ENCODE data around the gene CYB5D1. TPM values are rescaled to one million over a fixed set of nuclear protein-coding genes. Genes with fewer than 3 reads are reported as not detected.

The CYB5D1 gene
- total RNA-seq, 6 donors from 2014 or later, result 5.2 to 12.4 (median 7.3) TPM

DNA sequence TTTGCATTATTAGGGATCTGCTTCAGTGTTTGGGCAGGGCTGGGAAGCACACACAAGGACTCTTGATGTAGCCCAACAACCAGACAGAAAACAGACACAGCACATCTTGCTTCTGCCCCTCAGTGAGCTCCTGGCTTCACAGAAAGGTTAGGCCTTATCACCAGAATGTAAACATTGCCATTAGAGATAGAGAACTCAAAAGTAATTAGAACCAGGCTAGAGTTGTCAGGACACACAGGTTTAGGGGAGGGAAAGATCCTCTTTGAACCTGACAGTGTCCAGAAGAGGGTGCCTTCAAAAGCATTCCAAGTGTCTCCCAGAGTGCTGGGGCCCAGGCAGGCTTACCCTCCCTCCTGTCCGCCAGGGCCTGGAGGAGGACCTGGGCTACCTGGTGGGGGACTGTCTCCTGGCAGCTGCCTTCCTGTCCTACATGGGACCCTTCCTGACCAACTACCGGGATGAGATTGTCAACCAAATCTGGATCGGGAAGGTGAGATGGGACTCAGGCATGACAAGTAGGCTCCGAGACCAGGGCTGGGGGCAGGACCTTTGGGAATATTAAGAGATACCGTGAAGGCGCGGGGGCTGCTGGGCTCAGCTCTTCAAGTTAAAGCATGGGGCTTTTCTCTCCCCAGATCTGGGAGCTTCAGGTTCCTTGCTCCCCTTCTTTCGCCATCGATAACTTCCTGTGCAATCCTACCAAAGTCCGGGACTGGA, 40.7 kb upstream of the CYB5D1 start:
- ATAC-seq (ENCODE audit: low FRiP score in 2 of 2) (no peak), DNase-seq (no peak)
- Histone ChIP-seq H3K27me3 (no peaks in the 10 kb centered on the region), H3K36me3 (no peaks in the 10 kb centered on the region), H3K27ac (no peak overlapping the region), H3K4me3 (no peak overlapping the region), H3K9me3 (no peaks in the 10 kb centered on the region), H3K4me1 (no peaks in the 10 kb centered on the region)
- TF ChIP-seq POLR2A (IDR thresholded peaks at IDR 0.05), result no peak
- WGBS, 2 donors, result 59 to 77% methylated on average over 9 to 10 of the region's 10 CpGs

DNA sequence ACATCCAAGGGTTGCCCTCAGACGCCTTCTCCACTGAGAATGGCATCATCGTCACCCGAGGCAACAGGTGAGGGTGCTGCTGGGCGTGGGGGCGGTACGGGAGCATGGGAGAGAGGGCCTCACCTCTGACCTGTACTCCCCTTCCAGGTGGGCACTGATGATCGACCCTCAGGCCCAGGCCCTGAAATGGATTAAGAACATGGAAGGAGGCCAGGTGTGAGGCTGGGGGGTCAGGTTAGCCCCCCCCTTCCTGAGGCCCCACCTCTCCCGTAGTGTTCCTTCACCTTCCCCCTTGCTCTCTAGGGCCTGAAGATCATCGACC, 40.2 kb upstream of the CYB5D1 start:
- no peaks in the 10 kb centered on the region for H3K4me1 ChIP-seq
- no peaks in the 10 kb centered on the region for H3K27me3 ChIP-seq
- no peaks in the 10 kb centered on the region for H3K9me3 ChIP-seq
- H3K27ac ChIP-seq, result no peak overlapping the region
- 88 to 89% methylated on average over 6 to 9 of the region's 9 CpGs for WGBS, 2 donors
- peak in 1 of 2 donors; percentile 53 for DNase-seq
- ATAC-seq (ENCODE audit: low FRiP score in 2 of 2), result no peak
- TF ChIP-seq, protein P1, sequence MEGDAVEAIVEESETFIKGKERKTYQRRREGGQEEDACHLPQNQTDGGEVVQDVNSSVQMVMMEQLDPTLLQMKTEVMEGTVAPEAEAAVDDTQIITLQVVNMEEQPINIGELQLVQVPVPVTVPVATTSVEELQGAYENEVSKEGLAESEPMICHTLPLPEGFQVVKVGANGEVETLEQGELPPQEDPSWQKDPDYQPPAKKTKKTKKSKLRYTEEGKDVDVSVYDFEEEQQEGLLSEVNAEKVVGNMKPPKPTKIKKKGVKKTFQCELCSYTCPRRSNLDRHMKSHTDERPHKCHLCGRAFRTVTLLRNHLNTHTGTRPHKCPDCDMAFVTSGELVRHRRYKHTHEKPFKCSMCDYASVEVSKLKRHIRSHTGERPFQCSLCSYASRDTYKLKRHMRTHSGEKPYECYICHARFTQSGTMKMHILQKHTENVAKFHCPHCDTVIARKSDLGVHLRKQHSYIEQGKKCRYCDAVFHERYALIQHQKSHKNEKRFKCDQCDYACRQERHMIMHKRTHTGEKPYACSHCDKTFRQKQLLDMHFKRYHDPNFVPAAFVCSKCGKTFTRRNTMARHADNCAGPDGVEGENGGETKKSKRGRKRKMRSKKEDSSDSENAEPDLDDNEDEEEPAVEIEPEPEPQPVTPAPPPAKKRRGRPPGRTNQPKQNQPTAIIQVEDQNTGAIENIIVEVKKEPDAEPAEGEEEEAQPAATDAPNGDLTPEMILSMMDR (IDR thresholded peaks at IDR 0.05), result no peak
- TF ChIP-seq EP300 (IDR thresholded peaks at IDR 0.05), result no peak
- no peak for TF ChIP-seq POLR2AphosphoS5 (IDR thresholded peaks at IDR 0.05)
- TF ChIP-seq POLR2A (IDR thresholded peaks at IDR 0.05), result no peak
- no peaks in the 10 kb centered on the region for H3K36me3 ChIP-seq
- H3K4me3 ChIP-seq, result no peak overlapping the region

DNA sequence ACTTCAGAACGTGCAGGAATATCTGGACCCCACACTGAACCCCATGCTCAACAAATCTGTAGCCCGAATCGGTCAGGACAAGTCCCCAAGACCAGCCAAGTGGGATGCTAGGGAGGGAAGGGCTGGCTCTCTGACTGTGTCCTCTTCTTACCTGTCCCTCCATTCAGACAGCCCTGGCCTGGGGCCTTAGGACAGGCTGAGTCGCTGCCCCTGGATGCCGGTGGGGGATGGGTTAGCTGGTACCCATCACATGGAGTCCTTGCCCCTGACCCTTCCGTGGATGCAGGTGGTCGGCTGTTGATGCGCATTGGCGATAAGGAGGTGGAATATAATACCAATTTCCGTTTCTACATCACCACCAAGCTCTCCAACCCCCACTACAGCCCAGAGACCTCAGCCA, 39.8 kb upstream of the CYB5D1 start:
- ATAC-seq (ENCODE audit: low FRiP score in 2 of 2) (no peak), DNase-seq (no peak)
- no peaks in the 10 kb centered on the region for H3K9me3 ChIP-seq
- no peaks in the 10 kb centered on the region for H3K4me1 ChIP-seq
- no peak overlapping the region for H3K4me3 ChIP-seq
- no peaks in the 10 kb centered on the region for H3K36me3 ChIP-seq
- 87 to 100% methylated on average over 3 to 10 of the region's 10 CpGs for WGBS, 2 donors
- H3K27ac ChIP-seq, result no peak overlapping the region
- H3K27me3 ChIP-seq, result no peaks in the 10 kb centered on the region
- no peak for TF ChIP-seq POLR2AphosphoS5 (IDR thresholded peaks at IDR 0.05)
- TF ChIP-seq POLR2A (IDR thresholded peaks at IDR 0.05), result no peak
- TF ChIP-seq EP300 (IDR thresholded peaks at IDR 0.05), result no peak
- TF ChIP-seq, protein P1 (IDR thresholded peaks at IDR 0.05), result no peak

DNA sequence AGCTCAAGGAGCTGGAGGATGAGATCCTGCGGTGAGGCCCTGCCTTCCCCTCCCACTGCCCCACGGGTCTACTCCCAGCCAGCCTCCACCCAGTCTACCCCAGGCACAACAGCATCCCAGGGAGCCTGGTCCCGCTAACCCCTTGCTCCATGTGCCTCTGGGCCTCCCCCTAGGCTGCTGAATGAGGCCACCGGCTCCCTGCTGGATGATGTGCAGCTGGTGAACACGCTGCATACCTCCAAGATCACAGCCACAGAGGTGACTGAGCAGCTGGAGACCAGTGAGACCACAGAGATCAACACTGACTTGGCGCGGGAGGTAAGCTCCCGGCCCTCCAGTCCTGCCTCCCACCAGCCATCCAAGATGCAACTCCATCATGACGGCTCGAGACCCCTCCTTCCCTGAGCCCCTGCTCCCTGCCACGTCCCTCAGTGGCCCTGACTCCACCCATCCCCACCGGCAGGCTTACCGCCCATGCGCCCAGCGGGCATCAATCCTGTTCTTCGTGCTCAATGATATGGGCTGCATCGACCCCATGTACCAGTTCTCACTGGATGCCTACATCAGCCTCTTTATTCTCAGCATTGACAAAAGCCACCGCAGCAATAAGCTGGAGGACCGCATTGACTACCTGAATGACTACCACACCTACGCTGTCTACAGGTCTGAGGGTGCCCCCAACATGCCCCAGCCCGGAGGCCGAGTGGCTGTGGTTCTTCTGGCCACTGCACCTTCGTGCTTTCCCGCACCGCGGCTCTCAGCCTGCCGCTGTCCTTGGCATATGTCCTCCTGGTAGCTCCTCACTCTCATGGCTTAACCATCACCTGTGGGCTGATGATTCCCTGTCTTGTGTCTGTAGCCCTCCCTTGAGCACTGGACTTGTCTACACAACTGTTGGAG, 38.8 kb upstream of the CYB5D1 start:
- ATAC-seq (ENCODE audit: low FRiP score in 2 of 2) (no peak), DNase-seq (peak in 1 of 2 donors; percentile 62)
- H3K9me3 ChIP-seq, result no peaks in the 10 kb centered on the region
- WGBS, 2 donors, result 85 to 90% methylated on average over 27 of the region's 27 CpGs
- TF ChIP-seq, protein P1 (IDR thresholded peaks at IDR 0.05), result no peak
- TF ChIP-seq POLR2A (IDR thresholded peaks at IDR 0.05) (no peak), EP300 (IDR thresholded peaks at IDR 0.05) (no peak), POLR2AphosphoS5 (IDR thresholded peaks at IDR 0.05) (no peak)
- H3K4me1 ChIP-seq, result no peaks in the 10 kb centered on the region
- H3K4me3 ChIP-seq, result no peak overlapping the region
- no peaks in the 10 kb centered on the region for H3K27me3 ChIP-seq
- no peaks in the 10 kb centered on the region for H3K36me3 ChIP-seq
- H3K27ac ChIP-seq, result no peak overlapping the region

DNA sequence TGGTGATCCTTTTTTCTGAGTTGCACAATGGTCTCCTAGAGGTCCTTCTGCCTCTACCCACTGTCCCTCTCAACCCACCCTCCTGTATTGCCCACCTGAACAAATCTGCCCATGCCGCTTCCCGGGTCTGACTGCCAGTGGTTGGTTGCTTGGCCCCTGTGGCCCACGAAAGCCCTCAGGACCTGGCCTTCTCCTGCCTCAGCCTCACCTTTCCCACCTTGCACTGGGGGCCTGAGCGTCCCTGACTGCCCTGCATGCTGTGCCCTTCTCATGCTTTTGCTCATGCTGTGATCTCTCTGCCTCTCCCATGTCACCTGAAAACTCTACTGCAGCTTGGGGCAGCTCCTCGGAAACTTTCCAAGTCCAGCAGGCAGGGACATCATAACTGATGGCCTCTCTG, 37.6 kb upstream of the CYB5D1 start:
- Histone ChIP-seq H3K27me3 (no peaks in the 10 kb centered on the region), H3K4me1 (no peaks in the 10 kb centered on the region), H3K36me3 (no peaks in the 10 kb centered on the region), H3K9me3 (no peaks in the 10 kb centered on the region), H3K4me3 (no peak overlapping the region), H3K27ac (no peak overlapping the region)
- TF ChIP-seq POLR2AphosphoS5 (IDR thresholded peaks at IDR 0.05), result no peak
- no peak for TF ChIP-seq POLR2A (IDR thresholded peaks at IDR 0.05)
- no peak for TF ChIP-seq EP300 (IDR thresholded peaks at IDR 0.05)
- TF ChIP-seq, protein P1 (IDR thresholded peaks at IDR 0.05), result no peak
- no peak for DNase-seq
- no peak for ATAC-seq (ENCODE audit: low FRiP score in 2 of 2)
- 83 to 93% methylated on average over 5 of the region's 5 CpGs for WGBS, 2 donors

Data from upper lobe of left lung (tissue), 6 donors.